PC-9 (cell line): Measurements from ENCODE around the gene SHBG. TPM values are rescaled to one million over a fixed set of nuclear protein-coding genes. Genes with fewer than 3 reads are reported as not detected.

ENCODE experiments used
- BruUV-seq: library from RNA; stranded (reverse); fragments of 400-500 nt; replicated peaks from 2 replicates; lab custom pipeline; 2021; lab: Mats Ljungman, UMichigan
- CTCF ChIA-PET: fragments of 300-600 bp; sonication (Branson Sonifier 250); formaldehyde crosslinking; loops from one replicate; lab custom pipeline; 2022; ENCODE audit warnings: antibody characterized with exemption; lab: Charles Lee
- POLR2A ChIA-PET: fragments of 300-600 bp; sonication (Branson Sonifier 250); formaldehyde crosslinking; loops from one replicate; lab custom pipeline; 2022; ENCODE audit warnings: antibody characterized with exemption; ENCODE audit not compliant: unreplicated experiment; lab: Charles Lee
- DNase-seq, 2 experiments: peaks; one replicate each; pipeline versions ENCODE4 v3.0.0 to v3.0.0-alpha.2; 2015 to 2022; ENCODE audit warnings: mixed read lengths in 1 of 2
- H2AFZ ChIP-seq: fragments of 200-600 bp; sonication (generic); 2 replicates; pipeline ENCODE4 v1.8.1; 2017; ENCODE audit warnings: antibody characterized with exemption
- H3F3A ChIP-seq: fragments of 200-600 bp; sonication (generic); 2 replicates; pipeline ENCODE4 v1.8.1; 2017; ENCODE audit warnings: antibody characterized with exemption, mild to moderate bottlenecking, low read depth; ENCODE audit not compliant: insufficient read depth
- H3K27ac ChIP-seq: fragments of 200-600 bp; sonication (generic); 2 replicates; pipeline ENCODE4 v1.6.1; 2016; ENCODE audit warnings: mixed run types
- H3K27me3 ChIP-seq: fragments of 200-600 bp; sonication (generic); 2 replicates; pipeline ENCODE4 v1.6.1; 2016; ENCODE audit warnings: low read depth, mixed run types; ENCODE audit not compliant: insufficient read depth
- H3K36me3 ChIP-seq: fragments of 200-600 bp; sonication (generic); 2 replicates; pipeline ENCODE4 v1.6.1; 2016; ENCODE audit warnings: low read depth, mixed run types
- H3K4me1 ChIP-seq: fragments of 200-600 bp; sonication (generic); replicated peaks from 2 replicates; pipeline ENCODE4 v1.6.1; 2016; ENCODE audit warnings: mixed run types; ENCODE audit not compliant: insufficient read depth
- H3K4me2 ChIP-seq: fragments of 200-600 bp; sonication (generic); 2 replicates; pipeline ENCODE4 v1.6.1; 2017; ENCODE audit warnings: mixed run types
- H3K4me3 ChIP-seq: fragments of 200-600 bp; sonication (generic); 2 replicates; pipeline ENCODE4 v1.6.1; 2016; ENCODE audit warnings: mixed run types
- H3K79me2 ChIP-seq: fragments of 200-600 bp; sonication (generic); 2 replicates; pipeline ENCODE4 v1.6.1; 2017; ENCODE audit warnings: low read depth, mixed run types
- H3K9me2 ChIP-seq: fragments of 200-600 bp; sonication (generic); 2 replicates; pipeline ENCODE4 v1.8.1; 2017; ENCODE audit warnings: mild to moderate bottlenecking; ENCODE audit not compliant: insufficient read depth
- H3K9me3 ChIP-seq: fragments of 200-600 bp; sonication (generic); 2 replicates; pipeline ENCODE4 v1.8.1; 2016; ENCODE audit warnings: low read depth; ENCODE audit not compliant: insufficient read depth
- H4K20me1 ChIP-seq: fragments of 200-600 bp; sonication (generic); 2 replicates; pipeline ENCODE4 v1.8.1; 2017; ENCODE audit not compliant: insufficient read depth
- EZH2 ChIP-seq: fragments of 200-600 bp; sonication (generic); IDR thresholded peaks from 2 replicates; pipeline ENCODE4 v1.8.0; 2017; ENCODE audit warnings: antibody characterized with exemption, low read depth
- intact Hi-C: fragments of 100-400 bp; cut with micrococcal nuclease; formaldehyde crosslinking; loops from one replicate; pipeline ENCODE4 v1.10.0; 2022; ENCODE audit not compliant: unreplicated experiment
- total RNA-seq: library from RNA; stranded (reverse); gene quantifications from 2 replicates; pipeline ENCODE4 v1.2.3, GENCODE V29; 2021
- TF ChIP-seq, protein P1 (sequence below): fragments of 200-600 bp; sonication (generic); conservative IDR thresholded peaks from 2 replicates; pipeline ENCODE4 v1.6.1; 2017; ENCODE audit warnings: mixed run types, antibody characterized with exemption, mild to moderate bottlenecking, moderate library complexity

The SHBG gene
- total RNA-seq, 1 experiment from 2014 or later: 0.52 TPM

DNA sequence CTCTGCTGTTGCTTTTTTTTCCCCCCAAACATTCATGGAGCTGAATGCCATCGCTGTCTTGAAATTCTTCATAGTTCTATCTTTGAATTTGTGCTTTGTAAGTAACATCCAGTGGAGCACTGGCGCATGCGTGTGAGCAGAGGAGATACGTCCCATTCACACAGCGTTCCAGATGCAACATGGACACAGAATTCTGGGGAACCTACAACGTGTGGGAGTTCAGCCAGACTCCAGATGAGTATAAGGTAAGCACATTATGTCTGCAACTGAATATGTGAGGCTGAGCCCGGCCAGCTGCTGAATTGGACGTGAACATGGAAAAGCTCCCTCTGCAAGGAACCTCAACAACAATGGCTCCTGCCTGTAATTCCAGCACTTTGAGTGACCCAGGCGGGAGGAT is 16.5 kb downstream of the SHBG start:
- no peak overlapping the region for H3K4me2 ChIP-seq
- H3K27ac ChIP-seq: no peak overlapping the region
- no peaks in the 10 kb centered on the region for H3K9me2 ChIP-seq
- TF ChIP-seq, protein P1, sequence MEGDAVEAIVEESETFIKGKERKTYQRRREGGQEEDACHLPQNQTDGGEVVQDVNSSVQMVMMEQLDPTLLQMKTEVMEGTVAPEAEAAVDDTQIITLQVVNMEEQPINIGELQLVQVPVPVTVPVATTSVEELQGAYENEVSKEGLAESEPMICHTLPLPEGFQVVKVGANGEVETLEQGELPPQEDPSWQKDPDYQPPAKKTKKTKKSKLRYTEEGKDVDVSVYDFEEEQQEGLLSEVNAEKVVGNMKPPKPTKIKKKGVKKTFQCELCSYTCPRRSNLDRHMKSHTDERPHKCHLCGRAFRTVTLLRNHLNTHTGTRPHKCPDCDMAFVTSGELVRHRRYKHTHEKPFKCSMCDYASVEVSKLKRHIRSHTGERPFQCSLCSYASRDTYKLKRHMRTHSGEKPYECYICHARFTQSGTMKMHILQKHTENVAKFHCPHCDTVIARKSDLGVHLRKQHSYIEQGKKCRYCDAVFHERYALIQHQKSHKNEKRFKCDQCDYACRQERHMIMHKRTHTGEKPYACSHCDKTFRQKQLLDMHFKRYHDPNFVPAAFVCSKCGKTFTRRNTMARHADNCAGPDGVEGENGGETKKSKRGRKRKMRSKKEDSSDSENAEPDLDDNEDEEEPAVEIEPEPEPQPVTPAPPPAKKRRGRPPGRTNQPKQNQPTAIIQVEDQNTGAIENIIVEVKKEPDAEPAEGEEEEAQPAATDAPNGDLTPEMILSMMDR: no peak
- TF ChIP-seq EZH2: no peak
- BruUV-seq: no TSS peak
- H3F3A ChIP-seq: peaks cover 5% of the 10 kb centered on the region; the same call in 1 of the 2 replicates
- H2AFZ ChIP-seq: no peak overlapping the region
- no peaks in the 10 kb centered on the region for H3K36me3 ChIP-seq
- H3K9me3 ChIP-seq: no peaks in the 10 kb centered on the region
- intact Hi-C loops: no loop called here
- no peaks in the 10 kb centered on the region for H3K4me1 ChIP-seq
- POLR2A ChIA-PET: no interaction called here
- CTCF ChIA-PET: interaction anchor here (0.6 kb wide), 1 partner anchor 133 kb away, joined by 3 read pairs; no protein-coding TSS in a partner anchor
- no peaks in the 10 kb centered on the region for H3K27me3 ChIP-seq
- no peaks in the 10 kb centered on the region for H3K79me2 ChIP-seq
- DNase-seq: no peak
- H3K4me3 ChIP-seq: no peak overlapping the region
- H4K20me1 ChIP-seq: no peaks in the 10 kb centered on the region

DNA sequence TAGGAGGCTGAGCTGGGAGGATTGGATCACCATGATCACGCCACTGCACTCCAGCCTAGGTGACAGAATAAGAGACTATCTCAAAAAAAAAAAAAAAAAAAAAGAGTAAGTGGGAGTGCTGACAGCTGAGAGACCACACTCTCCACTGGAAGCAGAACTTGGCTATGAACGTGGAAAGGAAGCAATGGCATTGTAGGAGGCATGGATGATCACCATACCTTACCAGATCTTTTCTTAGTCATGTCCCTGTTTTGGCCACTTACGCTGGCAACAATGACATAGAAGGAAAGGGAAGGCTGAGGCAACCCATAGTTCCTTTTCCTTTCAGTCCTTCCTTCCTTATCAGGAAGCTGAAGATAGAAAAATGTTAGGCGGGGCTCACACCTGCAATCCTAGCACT is 17.1 kb downstream of the SHBG start:
- Histone ChIP-seq H3K4me2 (no peak overlapping the region), H3K36me3 (no peaks in the 10 kb centered on the region), H3K79me2 (no peaks in the 10 kb centered on the region), H3F3A (peaks cover 5% of the 10 kb centered on the region; the same call in 1 of the 2 replicates), H3K4me3 (no peak overlapping the region), H4K20me1 (no peaks in the 10 kb centered on the region), H3K27me3 (no peaks in the 10 kb centered on the region), H2AFZ (no peak overlapping the region), H3K4me1 (no peaks in the 10 kb centered on the region), H3K27ac (no peak overlapping the region), H3K9me2 (no peaks in the 10 kb centered on the region), H3K9me3 (no peaks in the 10 kb centered on the region)
- CTCF ChIA-PET: no interaction called here
- TF ChIP-seq EZH2: no peak
- TF ChIP-seq, protein P1: no peak
- no peak for DNase-seq
- no TSS peak for BruUV-seq
- intact Hi-C loops: no loop called here
- POLR2A ChIA-PET: no interaction called here

DNA sequence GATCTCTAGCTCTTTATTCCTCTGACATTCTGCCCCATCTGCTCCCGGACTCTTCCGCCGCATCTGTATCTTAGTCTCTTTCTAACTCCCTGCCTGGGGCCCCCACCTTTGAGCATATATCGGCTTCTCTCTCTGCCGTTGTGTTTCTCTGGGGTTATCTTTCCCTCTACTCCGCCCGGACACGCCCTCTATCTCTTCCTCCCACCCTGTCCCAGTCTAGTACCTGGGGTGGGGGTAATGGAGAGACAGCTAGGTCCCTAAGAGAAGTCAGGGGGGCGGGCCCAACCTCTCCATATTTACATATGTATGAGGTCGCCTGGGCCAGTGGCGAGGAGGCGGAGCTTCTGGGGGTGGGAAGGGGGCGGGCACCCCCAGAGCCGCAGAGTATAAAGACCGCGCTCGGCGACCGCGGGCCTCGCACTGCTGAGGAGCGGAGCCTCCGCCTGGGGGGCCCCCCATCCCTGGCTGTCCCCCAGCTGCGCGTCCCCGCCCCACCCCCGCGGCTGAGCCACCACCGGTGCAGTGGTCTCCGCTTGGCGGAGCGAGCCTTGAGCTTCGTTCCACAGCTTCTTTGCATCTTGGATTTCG is 20.7 kb downstream of the SHBG start, which contains the start of gene ATP1B2:
TSS of gene ATP1B2 (plus strand) at position 418 of the 588 bp plus-strand sequence. CDS start 593 bp downstream, outside the sequence.
- ChIA-PET CTCF (interaction anchor here (0.6 to 1.0 kb wide), 6 partner anchors 21 to 340 kb away, joined by 3 to 8 read pairs (median 4); partner anchors contain the start of gene TNFSF13), POLR2A (interaction anchor here (0.6 kb wide), 5 partner anchors 37 to 281 kb away, joined by 3 to 9 read pairs (median 4); partner anchors contain the start of genes TP53 and TRAPPC1)
- BruUV-seq: no TSS peak
- Histone ChIP-seq H3K4me3 (no peak within 1 kb of the TSS), H2AFZ (no peak within 1 kb of the TSS), H3F3A (peaks cover 5% of the 10 kb centered on the region; the same call in 1 of the 2 replicates), H4K20me1 (no peaks in the 10 kb centered on the region), H3K4me1 (no peaks in the 10 kb centered on the region), H3K36me3 (no peaks in the 10 kb centered on the region), H3K79me2 (no peaks in the 10 kb centered on the region), H3K27me3 (peaks cover 11% of the 10 kb centered on the region), H3K27ac (no peak within 1 kb of the TSS), H3K4me2 (peak within 1 kb of the TSS; percentile 23; the same call in 1 of the 2 replicates), H3K9me2 (no peaks in the 10 kb centered on the region), H3K9me3 (no peaks in the 10 kb centered on the region)
- TF ChIP-seq, protein P1: no peak
- no peak for TF ChIP-seq EZH2
- DNase-seq: peak in 1 of 2 experiments; percentile 57
- intact Hi-C loops: no loop called here
